T-helper 2 cell treated with Interferon-gamma antibody and Interleukin-4, amounts not matched to agents 5 μg/mL and 100 μg/mL, for 36 hours (primary cell): Measurements from ENCODE around the gene FHDC1.

Experiments used
- DNase-seq: peaks from one replicate; pipeline ENCODE4 v3.0.0; 2021; ENCODE audit warnings: low spot score
- H3K27ac Mint-ChIP-seq: one replicate; pipeline ENCODE4 v1.8.0; 2021; ENCODE audit warnings: mild to moderate bottlenecking, mixed read lengths
- H3K27me3 Mint-ChIP-seq: one replicate; pipeline ENCODE4 v1.8.0; 2021; ENCODE audit warnings: low read depth, mixed read lengths
- H3K36me3 Mint-ChIP-seq: one replicate; pipeline ENCODE4 v1.8.0; 2021; ENCODE audit warnings: low read depth, mixed read lengths
- H3K4me1 Mint-ChIP-seq: one replicate; pipeline ENCODE4 v1.8.0; 2021; ENCODE audit warnings: low read depth, mixed read lengths
- H3K4me3 Mint-ChIP-seq: one replicate; pipeline ENCODE4 v1.8.0; 2022; ENCODE audit warnings: mild to moderate bottlenecking, moderate library complexity, mixed read lengths
- H3K9me3 Mint-ChIP-seq: one replicate; pipeline ENCODE4 v1.8.0; 2021; ENCODE audit warnings: mixed read lengths

FHDC1 gene

DNA sequence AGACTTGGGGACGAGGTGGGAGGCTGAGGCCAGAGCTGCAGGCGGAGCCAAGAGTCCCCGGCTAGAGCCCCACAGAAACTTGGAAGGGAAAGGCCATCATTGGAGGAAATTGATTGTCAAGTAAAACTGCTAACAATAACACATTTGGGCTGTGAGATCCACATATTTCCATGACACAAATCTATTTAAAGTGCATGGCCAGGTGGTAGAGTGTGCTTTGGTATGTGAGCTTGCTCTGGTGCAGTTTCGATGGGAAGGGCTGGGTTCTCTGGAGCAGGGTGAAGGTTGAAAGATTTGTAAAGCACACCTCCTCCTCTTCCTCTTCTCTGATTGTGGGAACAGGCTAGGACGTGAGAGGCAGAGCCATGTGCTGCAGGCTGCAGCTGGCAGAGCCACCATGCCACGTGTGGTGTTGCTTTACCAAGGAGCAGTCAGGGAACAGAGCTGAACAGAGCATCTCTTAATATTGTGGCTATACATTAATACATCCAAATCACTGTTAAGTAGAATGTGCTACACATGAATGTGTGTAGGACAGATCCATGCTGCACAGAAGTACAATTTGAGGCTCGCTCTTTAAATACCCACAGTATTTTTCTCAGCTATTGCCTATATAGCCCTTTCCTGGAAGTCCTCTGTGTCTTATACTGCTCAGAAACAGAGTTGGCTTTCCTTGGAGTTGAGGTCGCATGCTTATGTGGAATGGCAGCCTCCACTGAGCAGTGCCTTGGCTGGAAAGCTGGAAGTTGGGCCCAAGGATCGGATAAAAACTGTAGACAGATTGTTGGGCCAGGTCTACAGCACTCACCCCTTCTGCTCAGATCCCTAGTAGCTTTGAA lies 37.7 kb downstream of the FHDC1 start:
- Mint-ChIP-seq H3K4me1 (no peaks in the 10 kb centered on the region), H3K27ac (no peak overlapping the region), H3K4me3 (no peak overlapping the region), H3K9me3 (no peaks in the 10 kb centered on the region), H3K36me3 (no peaks in the 10 kb centered on the region), H3K27me3 (peaks cover 1% of the 10 kb centered on the region)
- DNase-seq: no peak

DNA sequence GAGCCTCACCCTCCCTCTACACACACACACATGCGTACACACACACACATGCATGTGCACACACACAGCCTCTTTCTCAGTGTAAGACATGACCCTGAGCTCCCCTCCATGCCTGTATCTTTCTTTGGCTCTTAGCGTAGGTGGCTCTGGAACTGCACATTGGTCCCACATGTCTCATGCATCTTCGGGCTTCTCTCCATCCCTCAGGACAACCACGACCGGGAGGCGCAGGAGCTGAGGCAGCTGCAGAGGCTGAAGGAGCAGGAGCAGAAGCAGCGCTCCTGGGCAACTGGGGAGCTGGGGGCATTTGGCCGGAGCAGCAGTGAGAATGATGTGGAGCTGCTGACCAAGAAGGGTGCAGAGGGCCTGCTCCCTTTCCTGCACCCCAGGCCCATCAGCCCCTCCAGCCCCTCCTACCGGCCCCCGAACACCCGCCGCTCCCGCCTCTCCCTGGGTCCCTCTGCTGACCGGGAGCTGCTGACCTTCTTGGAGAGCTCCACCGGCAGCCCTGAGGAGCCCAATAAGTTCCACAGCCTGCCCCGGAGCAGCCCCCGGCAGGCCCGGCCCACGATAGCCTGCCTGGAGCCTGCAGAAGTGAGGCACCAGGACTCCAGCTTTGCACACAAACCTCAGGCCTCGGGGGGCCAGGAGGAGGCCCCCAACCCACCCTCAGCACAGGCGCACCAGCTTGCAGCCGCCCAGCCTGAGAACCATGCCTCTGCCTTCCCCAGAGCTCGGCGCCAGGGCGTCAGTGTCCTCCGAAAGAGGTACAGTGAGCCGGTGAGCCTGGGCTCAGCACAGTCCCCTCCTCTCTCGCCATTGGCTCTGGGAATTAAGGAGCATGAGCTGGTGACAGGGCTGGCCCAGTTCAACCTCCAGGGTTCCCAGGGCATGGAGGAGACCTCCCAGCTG lies 38.6 kb downstream of the FHDC1 start:
- Mint-ChIP-seq H3K27ac (no peak overlapping the region), H3K4me1 (no peaks in the 10 kb centered on the region), H3K4me3 (no peak overlapping the region), H3K9me3 (no peaks in the 10 kb centered on the region), H3K27me3 (peaks cover 1% of the 10 kb centered on the region), H3K36me3 (no peaks in the 10 kb centered on the region)
- no peak for DNase-seq

DNA sequence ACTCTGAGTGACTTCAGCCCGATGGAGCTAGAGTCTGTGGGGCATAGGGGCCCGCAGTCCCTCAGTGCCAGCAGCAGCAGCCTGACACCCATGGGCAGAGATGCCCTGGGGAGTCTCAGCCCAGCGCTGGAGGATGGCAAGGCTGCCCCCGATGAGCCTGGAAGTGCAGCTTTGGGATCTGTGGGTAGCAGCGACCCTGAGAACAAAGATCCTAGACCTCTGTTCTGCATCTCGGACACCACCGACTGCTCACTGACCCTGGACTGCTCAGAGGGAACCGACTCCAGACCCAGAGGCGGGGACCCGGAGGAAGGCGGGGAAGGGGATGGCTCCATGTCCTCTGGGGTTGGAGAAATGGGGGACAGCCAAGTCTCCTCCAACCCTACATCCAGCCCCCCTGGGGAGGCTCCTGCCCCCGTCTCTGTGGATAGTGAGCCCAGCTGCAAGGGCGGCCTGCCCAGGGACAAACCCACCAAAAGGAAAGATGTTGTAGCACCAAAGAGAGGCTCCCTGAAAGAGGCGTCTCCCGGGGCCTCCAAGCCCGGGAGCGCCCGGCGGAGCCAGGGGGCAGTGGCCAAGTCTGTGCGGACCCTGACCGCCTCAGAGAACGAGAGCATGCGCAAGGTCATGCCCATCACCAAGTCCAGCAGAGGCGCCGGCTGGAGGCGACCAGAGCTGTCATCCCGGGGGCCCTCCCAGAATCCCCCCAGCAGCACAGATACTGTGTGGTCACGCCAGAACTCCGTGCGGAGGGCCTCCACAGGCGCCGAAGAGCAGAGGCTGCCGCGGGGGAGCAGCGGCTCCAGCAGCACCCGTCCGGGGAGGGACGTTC lies 39.5 kb downstream of the FHDC1 start:
- Mint-ChIP-seq H3K4me3 (no peak overlapping the region), H3K27me3 (peaks cover 1% of the 10 kb centered on the region), H3K9me3 (no peaks in the 10 kb centered on the region), H3K4me1 (no peaks in the 10 kb centered on the region), H3K27ac (no peak overlapping the region), H3K36me3 (no peaks in the 10 kb centered on the region)
- no peak for DNase-seq

DNA sequence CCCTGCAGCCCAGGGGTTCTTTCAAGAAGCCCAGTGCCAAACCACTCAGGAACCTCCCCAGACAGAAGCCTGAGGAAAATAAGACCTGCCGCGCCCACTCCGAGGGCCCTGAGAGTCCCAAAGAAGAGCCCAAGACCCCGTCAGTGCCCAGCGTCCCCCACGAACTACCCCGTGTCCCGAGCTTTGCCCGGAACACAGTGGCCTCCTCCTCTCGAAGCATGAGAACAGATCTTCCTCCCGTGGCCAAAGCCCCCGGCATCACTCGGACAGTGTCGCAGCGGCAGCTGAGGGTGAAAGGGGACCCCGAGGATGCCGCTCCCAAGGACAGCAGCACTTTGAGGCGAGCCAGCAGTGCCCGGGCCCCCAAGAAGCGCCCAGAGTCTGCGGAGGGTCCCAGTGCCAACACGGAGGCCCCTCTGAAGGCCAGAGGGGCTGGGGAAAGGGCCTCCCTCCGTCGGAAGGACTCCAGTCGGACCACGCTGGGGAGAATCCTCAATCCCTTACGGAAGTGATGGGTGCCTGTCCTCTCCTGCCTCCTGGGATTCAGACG lies 40.2 kb downstream of the FHDC1 start:
- no peaks in the 10 kb centered on the region for H3K9me3 Mint-ChIP-seq

DNA sequence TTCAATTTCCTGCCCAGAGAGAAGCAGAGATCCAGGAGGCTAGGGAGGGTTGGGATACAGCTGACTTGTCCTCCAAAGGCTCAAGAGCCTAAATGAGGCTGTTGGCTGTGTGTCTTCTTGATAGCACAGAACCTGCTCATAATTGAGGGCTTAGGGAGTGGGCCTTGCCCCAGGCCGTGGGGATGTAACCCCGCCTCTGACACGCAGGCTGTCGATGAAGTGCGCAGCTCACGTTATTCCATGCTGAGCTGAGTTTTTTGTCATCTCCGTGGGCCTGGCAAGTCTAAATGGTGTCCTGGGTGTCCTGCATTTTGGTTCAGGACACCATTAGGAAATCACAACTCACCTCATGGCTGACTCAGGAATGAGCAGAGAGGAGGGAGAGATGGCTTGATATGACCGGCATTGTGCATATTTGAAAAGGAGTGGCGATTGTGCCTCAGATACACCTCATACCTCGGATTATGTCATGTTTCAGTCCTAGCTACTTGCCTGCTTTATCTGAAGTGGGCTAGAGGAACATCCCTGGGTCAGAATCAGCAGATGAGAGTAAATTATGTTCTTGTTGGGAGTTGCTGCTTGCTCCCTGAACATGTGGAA lies 43.7 kb downstream of the FHDC1 start:
- no peak overlapping the region for H3K27ac Mint-ChIP-seq
- H3K27me3 Mint-ChIP-seq: peaks cover 3% of the 10 kb centered on the region
- H3K9me3 Mint-ChIP-seq: no peaks in the 10 kb centered on the region

More for the DNA sequence above, 40.2 kb downstream of the FHDC1 start:
- Mint-ChIP-seq H3K27ac (no peak overlapping the region), H3K27me3 (peaks cover 4% of the 10 kb centered on the region), H3K4me1 (no peaks in the 10 kb centered on the region), H3K4me3 (no peak overlapping the region), H3K36me3 (no peaks in the 10 kb centered on the region)
- no peak for DNase-seq

DNA sequence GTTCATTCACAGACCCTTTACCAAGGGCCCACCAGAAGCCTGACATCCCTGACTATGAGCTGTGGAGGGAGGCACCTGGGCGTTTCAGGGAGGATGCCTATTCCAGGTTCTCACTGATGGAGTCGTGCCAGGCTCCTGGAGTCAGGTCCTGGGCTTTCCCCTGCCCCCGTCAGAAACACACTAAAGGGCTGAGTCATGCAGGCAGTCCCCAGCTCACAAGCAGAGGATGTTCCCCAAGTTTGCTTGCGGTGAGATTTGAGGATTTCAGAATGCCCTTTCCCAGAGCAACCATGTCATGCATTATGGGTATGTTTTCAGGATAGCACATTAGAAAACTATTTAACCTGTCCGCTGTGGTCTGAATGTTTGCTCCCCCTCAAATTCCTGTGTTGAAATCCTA lies 45.2 kb downstream of the FHDC1 start:
- Mint-ChIP-seq H3K36me3 (no peaks in the 10 kb centered on the region), H3K27ac (no peak overlapping the region), H3K4me3 (no peak overlapping the region), H3K4me1 (no peaks in the 10 kb centered on the region), H3K9me3 (no peaks in the 10 kb centered on the region), H3K27me3 (peaks cover 3% of the 10 kb centered on the region)
- no peak for DNase-seq

More for the DNA sequence above, 43.7 kb downstream of the FHDC1 start:
- DNase-seq: no peak
- Mint-ChIP-seq H3K4me1 (no peaks in the 10 kb centered on the region), H3K4me3 (no peak overlapping the region), H3K36me3 (no peaks in the 10 kb centered on the region)

DNA sequence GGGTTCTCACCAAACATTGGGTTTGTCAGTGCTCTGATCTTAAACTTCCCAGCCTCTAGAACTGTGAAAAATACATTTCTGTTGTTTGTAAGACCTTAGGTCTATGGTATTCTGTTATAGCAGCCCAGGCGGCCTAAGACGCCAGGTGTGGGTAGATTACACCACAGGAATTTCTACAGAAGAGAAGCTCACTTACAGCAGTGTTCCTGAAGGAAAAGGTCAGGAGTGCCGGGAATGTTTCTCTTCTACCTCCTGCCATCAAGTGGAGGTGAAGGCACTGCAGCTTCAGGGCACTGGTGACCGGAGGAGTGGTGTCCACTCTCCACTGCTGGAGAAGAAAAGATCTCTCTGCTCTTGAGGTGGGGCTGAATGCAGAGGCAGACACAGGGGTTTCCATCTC lies 45.7 kb downstream of the FHDC1 start:
- no peak overlapping the region for H3K27ac Mint-ChIP-seq
- no peaks in the 10 kb centered on the region for H3K36me3 Mint-ChIP-seq
- peaks cover 3% of the 10 kb centered on the region for H3K27me3 Mint-ChIP-seq
- no peaks in the 10 kb centered on the region for H3K4me1 Mint-ChIP-seq
- no peak for DNase-seq
- no peaks in the 10 kb centered on the region for H3K9me3 Mint-ChIP-seq
- no peak overlapping the region for H3K4me3 Mint-ChIP-seq

DNA sequence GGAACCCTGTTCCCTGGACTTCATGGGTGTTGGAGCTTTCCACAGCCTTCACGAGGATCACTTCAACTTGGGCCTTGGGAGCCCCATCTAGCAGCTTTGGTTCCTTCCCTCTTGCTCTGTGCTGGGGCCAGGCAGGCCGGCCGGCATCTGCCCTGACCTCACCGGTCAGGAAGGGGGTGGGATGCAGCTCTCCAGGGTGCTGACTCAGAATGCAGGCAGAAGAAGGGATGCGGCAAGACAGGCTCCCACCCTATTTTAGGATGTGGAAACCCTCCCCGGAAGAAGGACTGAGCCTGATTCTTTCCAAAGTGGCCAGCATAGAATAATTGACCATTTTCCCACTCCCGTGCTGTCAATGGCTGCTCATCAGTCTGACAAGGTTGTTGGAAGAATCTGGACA lies 47.1 kb downstream of the FHDC1 start:
- Mint-ChIP-seq H3K4me1 (no peaks in the 10 kb centered on the region), H3K4me3 (no peak overlapping the region), H3K27ac (no peak overlapping the region), H3K9me3 (no peaks in the 10 kb centered on the region), H3K27me3 (peaks cover 3% of the 10 kb centered on the region), H3K36me3 (no peaks in the 10 kb centered on the region)
- no peak for DNase-seq

DNA sequence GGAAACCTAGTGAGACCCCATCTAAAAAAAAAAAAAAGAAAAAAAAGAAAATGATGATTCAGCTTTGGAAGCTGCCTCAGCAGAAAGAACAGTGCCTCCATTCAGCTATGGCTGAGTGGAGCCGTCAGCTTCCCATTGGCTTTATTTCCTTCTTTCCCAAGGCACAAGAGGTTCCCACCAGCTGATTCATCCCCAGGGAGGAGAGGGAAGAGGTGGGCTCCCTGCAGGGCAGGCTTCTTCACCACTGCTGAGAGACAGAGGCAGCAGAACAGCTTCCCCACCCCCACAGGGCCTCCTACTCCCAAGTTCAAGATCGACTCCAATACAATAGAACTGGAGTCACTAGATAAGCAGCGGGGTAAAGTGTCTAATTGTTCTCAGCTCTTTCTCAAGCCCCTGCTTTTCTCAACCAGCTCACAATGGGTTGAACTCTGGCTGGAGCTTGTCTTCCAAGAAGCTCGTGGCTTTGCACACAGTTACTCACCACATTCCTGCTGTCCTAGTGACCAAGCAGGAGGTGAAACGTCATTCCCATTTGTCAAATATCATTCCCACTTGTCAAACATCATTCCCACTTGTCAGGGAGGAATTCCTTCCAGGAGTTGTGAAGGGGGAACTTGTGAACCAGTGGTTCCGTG lies 47.8 kb downstream of the FHDC1 start:
- H3K4me3 Mint-ChIP-seq: no peak overlapping the region
- no peaks in the 10 kb centered on the region for H3K36me3 Mint-ChIP-seq
- no peak for DNase-seq
- H3K4me1 Mint-ChIP-seq: no peaks in the 10 kb centered on the region
- no peaks in the 10 kb centered on the region for H3K9me3 Mint-ChIP-seq
- H3K27ac Mint-ChIP-seq: no peak overlapping the region
- H3K27me3 Mint-ChIP-seq: peaks cover 3% of the 10 kb centered on the region

DNA sequence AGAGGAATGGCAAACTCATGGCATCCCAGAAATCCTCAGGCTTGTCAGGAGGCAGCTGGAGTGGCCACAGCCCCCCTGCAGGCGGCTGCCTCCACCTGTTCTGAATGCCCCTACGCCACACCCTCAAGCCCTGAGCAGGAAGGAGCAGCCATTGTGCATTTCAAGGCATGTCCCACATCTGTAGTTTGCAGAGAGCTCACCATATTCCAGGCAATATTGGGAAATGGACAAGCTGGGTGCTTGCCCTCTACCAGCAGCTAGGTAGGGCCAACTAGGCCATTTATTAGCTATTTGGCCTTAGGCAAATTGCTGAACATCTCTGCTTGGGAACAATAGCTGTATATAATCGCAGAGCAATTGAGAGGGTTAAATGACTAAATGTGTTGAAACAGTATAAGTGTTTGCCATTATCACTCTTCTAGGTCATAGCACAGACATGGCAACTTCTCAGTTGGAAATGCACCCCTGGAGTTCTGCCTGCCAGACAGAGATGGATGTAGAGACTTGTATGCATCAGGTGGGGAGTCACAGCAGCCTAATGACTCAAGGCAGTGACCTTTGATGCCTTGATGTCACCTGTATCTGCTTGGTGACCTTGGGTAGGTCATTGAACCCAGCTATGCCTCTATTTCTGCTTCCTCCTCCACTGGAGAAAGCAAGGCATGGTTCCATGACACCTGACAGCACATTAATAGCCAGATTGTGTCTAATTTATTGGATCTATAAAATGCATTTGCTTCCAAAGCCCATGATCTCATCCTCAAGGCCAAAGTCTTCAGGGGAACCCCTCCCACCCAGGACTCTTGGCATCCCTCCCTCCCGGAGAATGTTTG lies 52.8 kb downstream of the FHDC1 start:
- no peaks in the 10 kb centered on the region for H3K27me3 Mint-ChIP-seq
- H3K4me3 Mint-ChIP-seq: no peak overlapping the region
- no peak for DNase-seq
- no peak overlapping the region for H3K27ac Mint-ChIP-seq
- H3K9me3 Mint-ChIP-seq: no peaks in the 10 kb centered on the region
- H3K4me1 Mint-ChIP-seq: no peaks in the 10 kb centered on the region
- no peaks in the 10 kb centered on the region for H3K36me3 Mint-ChIP-seq

DNA sequence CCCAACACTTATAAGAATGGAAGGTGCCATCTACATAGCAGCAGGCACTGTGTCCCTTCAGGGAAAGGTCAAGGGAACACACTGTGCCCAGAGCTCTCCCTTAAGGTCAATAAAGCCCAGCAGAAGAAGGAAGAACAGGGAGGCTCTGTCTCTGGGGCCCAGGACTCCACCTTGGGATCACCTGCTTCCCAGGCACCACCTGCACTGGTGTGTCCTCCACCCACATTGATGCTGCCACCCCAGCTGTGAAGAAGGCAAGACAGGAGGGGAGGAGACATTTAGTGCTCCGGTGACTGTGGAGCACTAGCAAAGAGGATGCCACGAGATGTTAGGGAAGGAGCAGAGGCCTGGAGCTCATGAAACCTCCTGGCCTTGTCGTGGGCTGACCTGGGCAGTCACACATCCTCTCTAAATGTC lies 53.4 kb downstream of the FHDC1 start:
- no peak overlapping the region for H3K4me3 Mint-ChIP-seq
- no peaks in the 10 kb centered on the region for H3K36me3 Mint-ChIP-seq
- no peaks in the 10 kb centered on the region for H3K4me1 Mint-ChIP-seq
- no peak overlapping the region for H3K27ac Mint-ChIP-seq
- H3K27me3 Mint-ChIP-seq: no peaks in the 10 kb centered on the region
- DNase-seq: no peak
- no peaks in the 10 kb centered on the region for H3K9me3 Mint-ChIP-seq

DNA sequence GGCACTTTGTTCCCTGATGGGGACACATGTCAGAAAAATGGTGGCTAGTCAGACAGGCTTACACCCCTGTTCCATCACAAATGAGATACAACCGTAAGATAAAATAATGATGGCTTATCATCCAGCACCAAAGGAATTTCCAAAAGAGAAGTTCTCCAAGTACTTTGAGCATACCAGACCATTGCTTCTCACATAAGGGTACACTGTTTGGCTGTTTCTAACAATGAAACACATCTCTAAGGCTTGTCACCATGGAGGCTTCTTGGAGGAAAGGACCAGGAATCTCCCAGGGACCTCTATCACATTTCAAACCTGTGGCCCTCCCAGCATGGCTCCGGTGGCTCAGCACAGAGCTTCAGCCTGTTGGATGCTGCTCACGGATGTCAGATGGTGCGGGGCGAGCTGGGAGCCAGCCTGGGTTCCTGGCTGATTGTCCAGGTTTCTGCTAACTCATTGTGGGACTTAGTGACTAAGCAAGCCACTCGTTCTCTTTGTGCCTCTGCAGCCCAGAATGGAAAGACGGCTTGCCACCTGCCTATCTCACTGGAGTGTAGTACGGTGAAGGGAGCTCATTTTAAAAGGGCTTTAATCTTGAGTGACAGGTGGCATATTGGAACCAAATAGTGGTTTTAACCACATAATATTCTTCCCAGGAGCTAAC lies 54.5 kb downstream of the FHDC1 start:
- no peak overlapping the region for H3K27ac Mint-ChIP-seq
- no peaks in the 10 kb centered on the region for H3K9me3 Mint-ChIP-seq
- no peaks in the 10 kb centered on the region for H3K4me1 Mint-ChIP-seq
- H3K36me3 Mint-ChIP-seq: no peaks in the 10 kb centered on the region
- DNase-seq: no peak
- no peak overlapping the region for H3K4me3 Mint-ChIP-seq
- no peaks in the 10 kb centered on the region for H3K27me3 Mint-ChIP-seq
